Measurements from ENCODE around the gene WDR5.

- TF ChIP-seq CTCF (IDR thresholded peaks at IDR 0.05; ENCODE audit: poor library complexity) (no peak), EZH2phosphoT487 (IDR thresholded peaks at IDR 0.05; ENCODE audit: low read depth, severe bottlenecking, unreplicated experiment) (no peak)
These were observed 9.5 kb upstream of the WDR5 start for GRCh38 chr9:134126373-134126772.

Data from hepatocyte (in vitro differentiated cells).